Skeletal muscle tissue (tissue), 4 donors: Measurements from ENCODE around the gene ZNF277. TPM values are rescaled to one million over a fixed set of nuclear protein-coding genes. Genes with fewer than 3 reads are reported as not detected.

ENCODE experiments used
- H3K27ac ChIP-seq: one replicate; pipeline ENCODE4 v1.7.0; 2013; ENCODE audit warnings: mild to moderate bottlenecking, low read depth, low read length, inconsistent platforms
- H3K27me3 ChIP-seq, 3 donors: one replicate each; pipeline ENCODE4 v1.7.0; 2013; ENCODE audit warnings: low read length in 3 of 3; ENCODE audit not compliant: control insufficient read depth in 3 of 3, insufficient read depth in 3 of 3
- H3K36me3 ChIP-seq, 3 donors: one replicate each; pipeline ENCODE4 v1.7.0; 2013; ENCODE audit warnings: low read length in 3 of 3; ENCODE audit not compliant: control insufficient read depth in 3 of 3, insufficient read depth in 3 of 3
- H3K4me1 ChIP-seq, 3 donors: one replicate each; pipeline ENCODE4 v1.7.0; 2013; ENCODE audit warnings: low read length in 3 of 3, mild to moderate bottlenecking in 3 of 3; ENCODE audit not compliant: control insufficient read depth in 3 of 3, insufficient read depth in 3 of 3
- H3K4me3 ChIP-seq, 3 donors: one replicate each; pipeline ENCODE4 v1.7.0; 2013; ENCODE audit warnings: low read length in 3 of 3
- H3K9ac ChIP-seq, 3 donors: one replicate each; pipeline ENCODE4 v1.7.0; 2013; ENCODE audit warnings: low read length in 3 of 3, mild to moderate bottlenecking in 3 of 3, moderate library complexity in 2 of 3, low read depth in 1 of 3
- H3K9me3 ChIP-seq, 3 donors: one replicate each; pipeline ENCODE4 v1.7.0; 2013; ENCODE audit warnings: low read length in 3 of 3; ENCODE audit not compliant: control insufficient read depth in 3 of 3
- total RNA-seq: library from RNA; depleted of rRNA; stranded (reverse); fragments of >200 nt; gene quantifications from one replicate; pipeline ENCODE4 v1.2.3, GENCODE V29; 2014
- donor health status: Osteomylitis.

ZNF277 gene
- total RNA-seq, 1 donor from 2014 or later, result 17.7 TPM

GRCh38 chr7:112195717-112196116, 10.8 kb upstream of the ZNF277 start:
- H3K9me3 ChIP-seq, result peaks cover 0 to 2% (median 2%) of the 10 kb centered on the region in 3 donors
- H3K27me3 ChIP-seq, result no peaks in the 10 kb centered on the region
- no peak overlapping the region for H3K27ac ChIP-seq
- H3K4me3 ChIP-seq, result no peak overlapping the region
- no peak overlapping the region for H3K9ac ChIP-seq
- no peaks in the 10 kb centered on the region for H3K4me1 ChIP-seq
- H3K36me3 ChIP-seq, result no peaks in the 10 kb centered on the region

DNA sequence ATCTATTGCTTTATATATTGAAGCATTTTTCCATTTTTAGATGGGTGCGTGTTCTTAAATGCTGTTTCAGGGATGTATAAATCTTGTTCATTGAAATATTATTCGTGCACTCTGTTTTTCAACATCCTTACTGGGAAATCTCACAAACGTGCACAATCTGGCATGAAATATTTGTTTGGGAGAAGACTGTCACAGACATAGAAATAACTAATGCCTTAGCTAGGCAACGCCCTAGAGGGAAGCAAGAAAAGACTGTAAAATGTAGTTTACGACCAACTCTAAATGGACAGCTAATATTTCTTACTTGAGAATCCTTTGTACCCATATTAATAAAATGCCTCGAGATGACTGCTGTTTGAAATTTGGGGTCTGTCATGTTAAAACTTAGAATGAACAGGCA, 9.2 kb upstream of the ZNF277 start:
- Histone ChIP-seq H3K27ac (no peak overlapping the region), H3K4me1 (no peaks in the 10 kb centered on the region), H3K27me3 (no peaks in the 10 kb centered on the region), H3K9ac (no peak overlapping the region), H3K36me3 (no peaks in the 10 kb centered on the region), H3K9me3 (peaks cover 0 to 2% (median 2%) of the 10 kb centered on the region in 3 donors), H3K4me3 (no peak overlapping the region)

DNA sequence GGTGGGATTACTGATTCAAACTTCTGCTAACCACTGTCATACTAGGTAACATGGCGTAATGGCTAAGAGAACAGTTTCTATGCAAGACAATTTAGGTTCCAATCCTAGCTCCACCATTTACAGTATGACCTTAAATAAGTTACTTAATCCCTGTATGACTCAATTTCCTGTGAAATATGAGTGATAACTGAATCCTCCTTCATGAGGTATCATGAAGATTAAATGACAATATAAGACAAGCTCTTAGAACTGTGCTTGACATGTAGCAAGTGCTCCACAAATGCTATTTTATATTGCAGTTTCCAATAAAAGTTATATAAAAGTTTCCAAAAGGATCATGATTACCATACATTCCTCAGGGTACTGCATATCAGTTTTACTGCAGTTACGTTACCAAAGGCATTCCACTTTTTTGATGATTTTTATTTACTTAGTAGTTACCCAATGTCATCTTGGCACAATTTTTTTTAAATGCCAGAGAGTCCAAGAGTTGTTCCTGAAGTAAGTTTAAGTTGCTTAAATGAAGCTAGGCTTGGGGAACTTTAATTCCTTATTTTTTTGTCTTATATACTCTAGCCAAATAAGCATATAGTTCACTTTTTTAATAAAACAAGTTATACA, 7.3 kb upstream of the ZNF277 start:
- Histone ChIP-seq H3K27ac (no peak overlapping the region), H3K4me3 (no peak overlapping the region), H3K36me3 (no peaks in the 10 kb centered on the region), H3K27me3 (no peaks in the 10 kb centered on the region), H3K9ac (no peak overlapping the region), H3K9me3 (no peaks in the 10 kb centered on the region), H3K4me1 (peaks cover 3 to 7% (median 5%) of the 10 kb centered on the region in 3 donors)

- H3K27ac ChIP-seq, result no peak overlapping the region
- no peak overlapping the region for H3K9ac ChIP-seq
- H3K36me3 ChIP-seq, result no peaks in the 10 kb centered on the region
- H3K27me3 ChIP-seq, result no peaks in the 10 kb centered on the region
- no peak overlapping the region for H3K4me3 ChIP-seq
- peaks cover 5 to 13% (median 11%) of the 10 kb centered on the region in 3 donors for H3K4me1 ChIP-seq
- H3K9me3 ChIP-seq, result no peaks in the 10 kb centered on the region
Measured at GRCh38 chr7:112199672-112200071, 6.8 kb upstream of the ZNF277 start.

DNA sequence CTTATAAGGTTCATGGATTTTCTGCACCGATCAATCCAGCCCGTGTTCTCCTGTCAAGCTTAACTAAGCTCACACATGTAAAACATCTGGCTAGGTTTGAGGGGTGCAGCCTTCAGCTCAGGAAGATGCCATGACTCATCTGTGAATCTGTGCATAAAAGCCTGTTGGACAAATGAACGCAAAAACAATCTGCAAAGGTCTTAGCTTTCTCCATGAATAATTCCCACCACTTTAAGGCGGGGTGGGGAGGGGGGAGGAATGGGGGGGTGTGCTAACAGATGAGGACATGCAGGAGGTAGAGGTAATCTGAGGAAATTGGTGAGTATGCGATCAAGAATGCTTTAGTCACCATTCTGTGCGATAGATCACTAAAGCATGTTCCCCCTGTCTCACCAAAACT, 5.1 kb upstream of the ZNF277 start:
- no peak overlapping the region for H3K4me3 ChIP-seq
- peaks cover 5 to 25% (median 15%) of the 10 kb centered on the region in 3 donors for H3K4me1 ChIP-seq
- no peaks in the 10 kb centered on the region for H3K9me3 ChIP-seq
- H3K36me3 ChIP-seq, result no peaks in the 10 kb centered on the region
- no peaks in the 10 kb centered on the region for H3K27me3 ChIP-seq
- H3K27ac ChIP-seq, result no peak overlapping the region
- no peak overlapping the region for H3K9ac ChIP-seq

DNA sequence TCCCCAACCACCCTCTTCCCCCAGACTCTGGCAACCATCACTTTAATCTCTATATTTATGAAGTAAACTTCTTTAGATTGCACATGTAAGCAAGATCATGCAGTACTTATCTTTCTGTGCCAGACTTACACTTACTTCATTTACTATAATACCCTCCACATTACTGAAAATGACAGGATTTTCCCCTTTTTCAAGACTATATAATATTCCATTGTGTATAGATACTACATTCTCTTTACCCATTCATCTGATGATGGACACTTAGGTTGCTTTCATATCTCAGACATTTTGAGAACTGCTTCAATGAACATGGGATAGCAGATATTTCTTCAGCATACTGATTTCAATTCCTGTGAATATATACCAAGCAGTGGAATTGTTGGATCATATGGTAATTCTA, 4.7 kb upstream of the ZNF277 start:
- H3K9me3 ChIP-seq, result no peaks in the 10 kb centered on the region
- H3K27me3 ChIP-seq, result no peaks in the 10 kb centered on the region
- H3K36me3 ChIP-seq, result no peaks in the 10 kb centered on the region
- no peak overlapping the region for H3K9ac ChIP-seq
- H3K4me1 ChIP-seq, result peaks cover 5 to 25% (median 15%) of the 10 kb centered on the region in 3 donors
- no peak overlapping the region for H3K27ac ChIP-seq
- no peak overlapping the region for H3K4me3 ChIP-seq

DNA sequence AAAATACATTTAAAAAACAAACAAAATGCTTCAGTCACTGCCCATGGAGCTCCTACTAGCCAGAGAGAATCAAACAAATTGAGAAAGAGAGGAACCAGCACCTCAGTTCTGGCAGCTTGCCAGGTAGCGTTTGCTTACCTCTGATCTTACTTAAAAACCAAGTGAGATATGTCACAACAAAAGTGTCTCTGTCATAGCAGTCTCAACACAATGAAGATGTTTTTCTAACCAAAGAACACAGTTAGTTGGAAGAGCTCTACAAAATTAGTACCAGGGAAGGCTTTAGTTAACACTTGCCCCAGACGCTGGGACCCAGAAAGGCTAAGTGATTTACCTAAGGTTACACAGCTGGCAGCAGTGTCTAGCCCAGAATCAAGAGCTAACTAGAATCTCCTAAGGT, 3.7 kb upstream of the ZNF277 start:
- H3K27me3 ChIP-seq, result no peaks in the 10 kb centered on the region
- no peak overlapping the region for H3K9ac ChIP-seq
- H3K36me3 ChIP-seq, result no peaks in the 10 kb centered on the region
- no peak overlapping the region for H3K4me3 ChIP-seq
- no peak overlapping the region for H3K27ac ChIP-seq
- no peaks in the 10 kb centered on the region for H3K9me3 ChIP-seq
- H3K4me1 ChIP-seq, result peaks cover 5 to 30% (median 15%) of the 10 kb centered on the region in 3 donors

- Histone ChIP-seq H3K4me1 (peaks cover 5 to 30% (median 15%) of the 10 kb centered on the region in 3 donors), H3K27ac (no peak overlapping the region), H3K9me3 (no peaks in the 10 kb centered on the region), H3K36me3 (no peaks in the 10 kb centered on the region), H3K9ac (no peak overlapping the region), H3K27me3 (no peaks in the 10 kb centered on the region), H3K4me3 (no peak overlapping the region)
Measured at GRCh38 chr7:112203365-112203739, 3.1 kb upstream of the ZNF277 start.

DNA sequence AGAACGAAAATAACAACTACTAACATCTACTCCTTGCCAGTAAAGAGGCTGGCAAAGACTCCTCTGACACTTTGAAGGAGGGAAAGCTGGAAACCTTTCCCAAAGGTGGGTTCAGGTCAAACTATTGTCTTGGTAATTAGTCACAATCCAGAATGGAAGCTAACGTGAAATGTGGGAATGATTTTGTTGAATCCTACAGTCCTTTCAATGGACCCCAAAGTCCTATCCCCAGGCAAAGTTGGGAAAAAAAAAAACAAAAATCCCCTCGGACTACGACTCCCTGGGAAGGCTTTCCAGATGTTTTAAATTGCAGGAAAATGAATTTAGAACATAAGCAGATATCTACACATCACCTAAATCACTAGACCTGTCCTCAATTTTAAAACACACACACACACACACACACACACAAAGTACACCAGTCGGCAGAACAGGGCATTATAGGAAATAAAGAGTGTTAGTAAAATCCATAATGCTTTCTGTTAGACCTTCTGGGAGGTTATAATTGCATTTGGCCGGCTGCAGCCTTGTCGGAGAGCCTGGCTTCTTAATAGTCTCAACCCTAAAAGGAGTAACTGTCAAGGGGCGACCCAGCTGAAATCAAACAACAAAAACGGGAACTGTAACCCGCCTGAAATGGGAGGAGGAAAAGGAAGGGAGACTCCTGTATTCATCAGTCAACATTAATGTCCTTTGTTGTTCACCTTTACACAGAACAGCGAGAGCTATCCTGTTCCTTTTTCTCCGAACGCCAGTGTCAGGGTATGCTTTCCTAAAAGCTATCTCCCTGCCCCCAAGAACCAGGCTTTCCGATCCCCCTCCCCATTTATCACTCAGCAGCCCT, 1.8 kb upstream of the ZNF277 start:
- H3K4me3 ChIP-seq, result peak overlapping the region; percentile 96 to 99 (median 98)
- H3K9me3 ChIP-seq, result no peaks in the 10 kb centered on the region
- H3K4me1 ChIP-seq, result peaks cover 5 to 30% (median 15%) of the 10 kb centered on the region in 3 donors
- H3K9ac ChIP-seq, result peak overlapping the region; percentile 93 to 98 (median 94)
- no peaks in the 10 kb centered on the region for H3K27me3 ChIP-seq
- peak overlapping the region; percentile 82 for H3K27ac ChIP-seq
- no peaks in the 10 kb centered on the region for H3K36me3 ChIP-seq
